Epithelial cell of proximal tubule (primary cell): ENCODE measurements around the gene CAMTA1. TPM values are rescaled to one million over a fixed set of nuclear protein-coding genes. Genes with fewer than 3 reads are reported as not detected.

Experiments used
- DNase-seq: peaks from one replicate; pipeline ENCODE4 v3.0.0-alpha.2; 2011; ENCODE audit warnings: low read depth
- H3K4me3 ChIP-seq: 2 replicates; pipeline ENCODE4 v1.5.1; 2011; ENCODE audit warnings: low read depth, mild to moderate bottlenecking, low read length
- CTCF ChIP-seq: conservative IDR thresholded peaks from 2 replicates; pipeline ENCODE4 v1.5.1; 2012; ENCODE audit warnings: low read depth, mild to moderate bottlenecking, low read length
- total RNA-seq: library from RNA; depleted of rRNA; stranded (reverse); fragments of >200 nt; gene quantifications from 2 replicates; pipeline ENCODE4 v1.2.3, GENCODE V29; 2015

Gene CAMTA1
- total RNA-seq, 1 donor from 2014 or later, result 79.2 TPM

- H3K4me3 ChIP-seq, result no peak overlapping the region
- DNase-seq, result no peak
- TF ChIP-seq CTCF, result no peak
Observed at GRCh38 chr1:7474143-7474490, 688.9 kb downstream of the CAMTA1 start.

GRCh38 chr1:7474786-7475502 lies 689.7 kb downstream of the CAMTA1 start:
- TF ChIP-seq CTCF, result peak; percentile 35
- DNase-seq, result no peak
- H3K4me3 ChIP-seq, result no peak overlapping the region

GRCh38 chr1:7475691-7476090 lies 690.4 kb downstream of the CAMTA1 start:
- no peak overlapping the region for H3K4me3 ChIP-seq
- no peak for DNase-seq
- TF ChIP-seq CTCF, result no peak

GRCh38 chr1:7476402-7476801 lies 691.1 kb downstream of the CAMTA1 start:
- DNase-seq, result no peak
- TF ChIP-seq CTCF, result no peak
- H3K4me3 ChIP-seq, result no peak overlapping the region

GRCh38 chr1:7476861-7477547 lies 691.8 kb downstream of the CAMTA1 start:
- H3K4me3 ChIP-seq, result no peak overlapping the region
- DNase-seq, result no peak
- no peak for TF ChIP-seq CTCF

- no peak for DNase-seq
- TF ChIP-seq CTCF, result no peak
- H3K4me3 ChIP-seq, result no peak overlapping the region
Observed at GRCh38 chr1:7477593-7477992, 692.3 kb downstream of the CAMTA1 start.
